ENCODE data around the gene GRM4.

The GRM4 gene

GRCh38 chr6:34115403-34115795 is 30.5 kb downstream of the GRM4 start:
- H3K4me1 ChIP-seq (ENCODE audit: insufficient read depth, low read length) = no peaks in the 10 kb centered on the region
- H3K27me3 ChIP-seq (ENCODE audit: control insufficient read depth in 1 of 2, insufficient read depth in 2 of 2, low read length in 2 of 2) = peaks cover 0 to 3% of the 10 kb centered on the region in 2 donors
- H3K9ac ChIP-seq (ENCODE audit: low read length) = no peak overlapping the region
- no peaks in the 10 kb centered on the region for H3K9me3 ChIP-seq (ENCODE audit: low read length)
- no peaks in the 10 kb centered on the region for H3K36me3 ChIP-seq (ENCODE audit: insufficient read depth, low read length)
- H3K4me3 ChIP-seq (ENCODE audit: low read depth in 1 of 2, low read length in 2 of 2) = no peak overlapping the region
- no peak overlapping the region for H3K27ac ChIP-seq (ENCODE audit: low read depth, low read length)

GRCh38 chr6:34114695-34115402 is 31.0 kb downstream of the GRM4 start:
- H3K27me3 ChIP-seq (ENCODE audit: control insufficient read depth in 1 of 2, insufficient read depth in 2 of 2, low read length in 2 of 2) = peaks cover 0 to 3% of the 10 kb centered on the region in 2 donors

DNA sequence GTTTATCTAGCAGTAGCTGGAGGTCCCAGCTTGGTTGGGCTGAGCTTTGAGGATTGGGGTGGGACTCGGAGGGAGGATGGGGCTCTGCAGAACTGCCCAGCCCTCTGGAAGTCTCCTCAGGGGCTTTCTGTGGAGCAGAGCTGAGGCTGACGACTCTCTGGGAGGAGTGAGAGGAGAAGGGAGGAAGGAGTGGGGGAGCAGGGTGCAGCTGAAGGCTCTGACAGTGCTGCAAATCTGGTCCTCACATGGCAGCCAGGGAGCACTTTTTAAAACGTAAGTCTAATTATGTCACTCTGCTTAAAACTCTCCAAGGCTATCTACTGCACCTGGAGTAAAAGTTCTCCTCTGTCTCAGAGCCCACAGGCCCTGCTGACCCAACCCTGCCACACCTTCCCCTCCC is 32.4 kb downstream of the GRM4 start:
- H3K4me1 ChIP-seq (ENCODE audit: insufficient read depth, low read length) = no peaks in the 10 kb centered on the region
- H3K9ac ChIP-seq (ENCODE audit: low read length) = no peak overlapping the region
- no peaks in the 10 kb centered on the region for H3K36me3 ChIP-seq (ENCODE audit: insufficient read depth, low read length)
- H3K9me3 ChIP-seq (ENCODE audit: low read length) = no peaks in the 10 kb centered on the region
- H3K27ac ChIP-seq (ENCODE audit: low read depth, low read length) = no peak overlapping the region
- no peak overlapping the region for H3K4me3 ChIP-seq (ENCODE audit: low read depth in 1 of 2, low read length in 2 of 2)
- peaks cover 0 to 3% of the 10 kb centered on the region in 2 donors for H3K27me3 ChIP-seq (ENCODE audit: control insufficient read depth in 1 of 2, insufficient read depth in 2 of 2, low read length in 2 of 2)

More at GRCh38 chr6:34114695-34115402, 31.0 kb downstream of the GRM4 start:
- Histone ChIP-seq H3K4me3 (ENCODE audit: low read depth in 1 of 2, low read length in 2 of 2) (no peak overlapping the region), H3K27ac (ENCODE audit: low read depth, low read length) (no peak overlapping the region), H3K9ac (ENCODE audit: low read length) (no peak overlapping the region), H3K4me1 (ENCODE audit: insufficient read depth, low read length) (no peaks in the 10 kb centered on the region), H3K36me3 (ENCODE audit: insufficient read depth, low read length) (no peaks in the 10 kb centered on the region), H3K9me3 (ENCODE audit: low read length) (no peaks in the 10 kb centered on the region)

GRCh38 chr6:34112126-34112525 is 33.8 kb downstream of the GRM4 start:
- no peak overlapping the region for H3K9ac ChIP-seq (ENCODE audit: low read length)
- H3K4me1 ChIP-seq (ENCODE audit: insufficient read depth, low read length) = no peaks in the 10 kb centered on the region
- no peak overlapping the region for H3K4me3 ChIP-seq (ENCODE audit: low read depth in 1 of 2, low read length in 2 of 2)
- H3K27ac ChIP-seq (ENCODE audit: low read depth, low read length) = no peak overlapping the region
- H3K9me3 ChIP-seq (ENCODE audit: low read length) = no peaks in the 10 kb centered on the region
- H3K27me3 ChIP-seq (ENCODE audit: control insufficient read depth in 1 of 2, insufficient read depth in 2 of 2, low read length in 2 of 2) = peaks cover 0 to 3% of the 10 kb centered on the region in 2 donors
- H3K36me3 ChIP-seq (ENCODE audit: insufficient read depth, low read length) = no peaks in the 10 kb centered on the region

- H3K36me3 ChIP-seq (ENCODE audit: insufficient read depth, low read length) = no peaks in the 10 kb centered on the region
- H3K4me3 ChIP-seq (ENCODE audit: low read depth in 1 of 2, low read length in 2 of 2) = no peak overlapping the region
- H3K27me3 ChIP-seq (ENCODE audit: control insufficient read depth in 1 of 2, insufficient read depth in 2 of 2, low read length in 2 of 2) = peaks cover 0 to 3% of the 10 kb centered on the region in 2 donors
- H3K4me1 ChIP-seq (ENCODE audit: insufficient read depth, low read length) = no peaks in the 10 kb centered on the region
- no peaks in the 10 kb centered on the region for H3K9me3 ChIP-seq (ENCODE audit: low read length)
- no peak overlapping the region for H3K27ac ChIP-seq (ENCODE audit: low read depth, low read length)
- H3K9ac ChIP-seq (ENCODE audit: low read length) = no peak overlapping the region
Observed at GRCh38 chr6:34110610-34111009, 35.3 kb downstream of the GRM4 start.

GRCh38 chr6:34108176-34108575 is 37.7 kb downstream of the GRM4 start:
- Histone ChIP-seq H3K27ac (ENCODE audit: low read depth, low read length) (no peak overlapping the region), H3K4me3 (ENCODE audit: low read depth in 1 of 2, low read length in 2 of 2) (no peak overlapping the region), H3K9me3 (ENCODE audit: low read length) (no peaks in the 10 kb centered on the region), H3K36me3 (ENCODE audit: insufficient read depth, low read length) (no peaks in the 10 kb centered on the region), H3K4me1 (ENCODE audit: insufficient read depth, low read length) (no peaks in the 10 kb centered on the region), H3K9ac (ENCODE audit: low read length) (no peak overlapping the region), H3K27me3 (ENCODE audit: control insufficient read depth in 1 of 2, insufficient read depth in 2 of 2, low read length in 2 of 2) (no peaks in the 10 kb centered on the region)

DNA sequence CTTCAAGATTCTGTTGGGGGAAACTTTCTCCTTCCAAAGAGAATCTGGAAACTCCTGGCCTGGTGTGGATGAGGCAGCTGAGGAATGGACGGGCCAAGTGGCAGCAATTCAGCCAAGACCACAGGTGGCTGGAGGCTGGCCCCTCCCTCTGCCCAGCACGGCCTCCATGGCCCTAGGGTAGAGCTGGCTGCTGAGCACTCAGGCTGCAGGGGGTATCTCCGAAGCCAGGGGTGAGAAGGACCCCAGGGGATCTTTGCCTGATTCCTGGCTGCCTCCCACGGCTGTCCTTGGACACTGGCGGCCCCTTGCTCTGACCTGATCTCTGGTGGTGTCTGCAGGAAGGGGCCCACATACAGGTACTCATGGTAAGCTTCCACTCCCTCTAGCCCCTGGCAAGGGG is 39.0 kb downstream of the GRM4 start:
- Histone ChIP-seq H3K4me1 (ENCODE audit: insufficient read depth, low read length) (no peaks in the 10 kb centered on the region), H3K36me3 (ENCODE audit: insufficient read depth, low read length) (no peaks in the 10 kb centered on the region), H3K27ac (ENCODE audit: low read depth, low read length) (no peak overlapping the region), H3K4me3 (ENCODE audit: low read depth in 1 of 2, low read length in 2 of 2) (no peak overlapping the region), H3K9me3 (ENCODE audit: low read length) (no peaks in the 10 kb centered on the region), H3K9ac (ENCODE audit: low read length) (no peak overlapping the region), H3K27me3 (ENCODE audit: control insufficient read depth in 1 of 2, insufficient read depth in 2 of 2, low read length in 2 of 2) (no peaks in the 10 kb centered on the region)

GRCh38 chr6:34106421-34106820 is 39.5 kb downstream of the GRM4 start:
- H3K4me1 ChIP-seq (ENCODE audit: insufficient read depth, low read length) = no peaks in the 10 kb centered on the region
- H3K9me3 ChIP-seq (ENCODE audit: low read length) = no peaks in the 10 kb centered on the region
- no peak overlapping the region for H3K4me3 ChIP-seq (ENCODE audit: low read depth in 1 of 2, low read length in 2 of 2)
- H3K27me3 ChIP-seq (ENCODE audit: control insufficient read depth in 1 of 2, insufficient read depth in 2 of 2, low read length in 2 of 2) = no peaks in the 10 kb centered on the region
- no peaks in the 10 kb centered on the region for H3K36me3 ChIP-seq (ENCODE audit: insufficient read depth, low read length)
- no peak overlapping the region for H3K9ac ChIP-seq (ENCODE audit: low read length)
- no peak overlapping the region for H3K27ac ChIP-seq (ENCODE audit: low read depth, low read length)

DNA sequence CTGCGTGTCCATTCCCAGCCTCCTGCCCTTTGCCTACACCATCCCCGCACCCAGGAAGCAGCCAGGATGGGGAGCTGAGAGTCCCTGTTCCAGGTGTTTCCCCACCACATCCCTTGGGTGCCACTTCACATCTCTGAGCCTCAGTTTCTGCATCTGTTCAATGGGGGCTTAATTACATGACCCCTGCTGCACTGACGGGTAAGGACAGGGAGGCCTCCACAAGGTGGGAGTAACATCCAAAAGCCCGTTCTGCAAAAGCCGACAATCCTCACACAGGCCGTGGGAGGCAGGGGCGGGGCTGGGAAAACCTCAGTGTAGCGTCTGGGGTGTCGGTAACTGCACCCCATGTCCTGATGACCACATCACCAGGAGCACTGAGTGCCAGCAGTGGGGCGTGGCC is 41.3 kb downstream of the GRM4 start:
- H3K4me1 ChIP-seq (ENCODE audit: insufficient read depth, low read length) = no peaks in the 10 kb centered on the region
- no peaks in the 10 kb centered on the region for H3K36me3 ChIP-seq (ENCODE audit: insufficient read depth, low read length)
- H3K27ac ChIP-seq (ENCODE audit: low read depth, low read length) = no peak overlapping the region
- no peaks in the 10 kb centered on the region for H3K27me3 ChIP-seq (ENCODE audit: control insufficient read depth in 1 of 2, insufficient read depth in 2 of 2, low read length in 2 of 2)
- H3K9me3 ChIP-seq (ENCODE audit: low read length) = no peaks in the 10 kb centered on the region
- H3K9ac ChIP-seq (ENCODE audit: low read length) = no peak overlapping the region
- H3K4me3 ChIP-seq (ENCODE audit: low read depth in 1 of 2, low read length in 2 of 2) = no peak overlapping the region

DNA sequence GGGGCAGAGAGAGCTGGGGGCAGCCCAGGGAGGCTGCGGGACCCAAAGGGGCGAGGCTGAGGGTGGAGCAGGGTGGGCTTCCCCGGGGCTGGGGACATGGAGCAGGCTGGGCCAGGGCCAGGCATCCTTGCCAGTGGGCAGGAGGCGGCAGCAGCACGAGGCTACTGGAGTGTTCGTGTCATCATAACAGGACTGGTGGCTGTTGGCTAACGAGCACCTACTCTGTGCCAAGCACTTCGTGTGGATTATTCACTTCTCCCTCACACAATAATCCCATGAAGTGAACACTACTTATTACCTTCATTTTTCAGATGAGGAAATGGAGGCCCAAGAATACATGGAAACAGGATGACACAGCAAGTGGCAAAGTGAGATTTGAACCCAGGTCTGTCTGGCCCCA is 41.7 kb downstream of the GRM4 start:
- Histone ChIP-seq H3K27me3 (ENCODE audit: control insufficient read depth in 1 of 2, insufficient read depth in 2 of 2, low read length in 2 of 2) (no peaks in the 10 kb centered on the region), H3K27ac (ENCODE audit: low read depth, low read length) (no peak overlapping the region), H3K4me3 (ENCODE audit: low read depth in 1 of 2, low read length in 2 of 2) (no peak overlapping the region)

GRCh38 chr6:34103321-34103720 is 42.6 kb downstream of the GRM4 start:
- no peak overlapping the region for H3K9ac ChIP-seq (ENCODE audit: low read length)
- no peaks in the 10 kb centered on the region for H3K9me3 ChIP-seq (ENCODE audit: low read length)
- no peaks in the 10 kb centered on the region for H3K27me3 ChIP-seq (ENCODE audit: control insufficient read depth in 1 of 2, insufficient read depth in 2 of 2, low read length in 2 of 2)
- H3K4me1 ChIP-seq (ENCODE audit: insufficient read depth, low read length) = no peaks in the 10 kb centered on the region
- no peaks in the 10 kb centered on the region for H3K36me3 ChIP-seq (ENCODE audit: insufficient read depth, low read length)
- no peak overlapping the region for H3K27ac ChIP-seq (ENCODE audit: low read depth, low read length)
- H3K4me3 ChIP-seq (ENCODE audit: low read depth in 1 of 2, low read length in 2 of 2) = no peak overlapping the region

More for the DNA sequence above, 41.7 kb downstream of the GRM4 start:
- Histone ChIP-seq H3K36me3 (ENCODE audit: insufficient read depth, low read length) (no peaks in the 10 kb centered on the region), H3K9ac (ENCODE audit: low read length) (no peak overlapping the region), H3K4me1 (ENCODE audit: insufficient read depth, low read length) (no peaks in the 10 kb centered on the region), H3K9me3 (ENCODE audit: low read length) (no peaks in the 10 kb centered on the region)

GRCh38 chr6:34102696-34103095 is 43.2 kb downstream of the GRM4 start:
- H3K4me1 ChIP-seq (ENCODE audit: insufficient read depth, low read length) = no peaks in the 10 kb centered on the region
- H3K9ac ChIP-seq (ENCODE audit: low read length) = no peak overlapping the region
- no peaks in the 10 kb centered on the region for H3K9me3 ChIP-seq (ENCODE audit: low read length)
- no peaks in the 10 kb centered on the region for H3K27me3 ChIP-seq (ENCODE audit: control insufficient read depth in 1 of 2, insufficient read depth in 2 of 2, low read length in 2 of 2)
- H3K4me3 ChIP-seq (ENCODE audit: low read depth in 1 of 2, low read length in 2 of 2) = no peak overlapping the region
- no peak overlapping the region for H3K27ac ChIP-seq (ENCODE audit: low read depth, low read length)
- no peaks in the 10 kb centered on the region for H3K36me3 ChIP-seq (ENCODE audit: insufficient read depth, low read length)

Data from muscle layer of colon (tissue), 2 donors.